ENCODE results near the gene PSMD6.

PSMD6 gene

DNA sequence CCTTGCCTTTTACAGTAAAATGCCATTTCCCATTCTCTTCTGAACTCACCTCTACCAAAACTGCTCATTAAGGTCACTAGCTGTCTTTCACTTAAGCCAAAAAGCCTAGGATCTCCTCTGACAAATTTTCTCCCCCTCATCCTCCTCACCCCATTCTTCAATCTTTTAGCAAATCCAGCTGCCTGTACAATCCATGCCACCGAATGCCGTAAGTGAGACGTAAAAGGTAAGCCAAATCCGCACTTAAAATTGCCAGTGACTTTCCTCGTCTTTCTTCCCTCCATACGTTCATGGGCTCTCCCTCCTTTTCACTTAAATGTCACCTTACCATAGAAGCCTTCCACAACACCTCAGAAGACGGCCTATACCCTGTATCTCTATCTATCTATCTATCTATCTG lies 13.8 kb downstream of the PSMD6 start:
- DNase-seq (ENCODE audit: low read depth, low spot score): no peak

DNA sequence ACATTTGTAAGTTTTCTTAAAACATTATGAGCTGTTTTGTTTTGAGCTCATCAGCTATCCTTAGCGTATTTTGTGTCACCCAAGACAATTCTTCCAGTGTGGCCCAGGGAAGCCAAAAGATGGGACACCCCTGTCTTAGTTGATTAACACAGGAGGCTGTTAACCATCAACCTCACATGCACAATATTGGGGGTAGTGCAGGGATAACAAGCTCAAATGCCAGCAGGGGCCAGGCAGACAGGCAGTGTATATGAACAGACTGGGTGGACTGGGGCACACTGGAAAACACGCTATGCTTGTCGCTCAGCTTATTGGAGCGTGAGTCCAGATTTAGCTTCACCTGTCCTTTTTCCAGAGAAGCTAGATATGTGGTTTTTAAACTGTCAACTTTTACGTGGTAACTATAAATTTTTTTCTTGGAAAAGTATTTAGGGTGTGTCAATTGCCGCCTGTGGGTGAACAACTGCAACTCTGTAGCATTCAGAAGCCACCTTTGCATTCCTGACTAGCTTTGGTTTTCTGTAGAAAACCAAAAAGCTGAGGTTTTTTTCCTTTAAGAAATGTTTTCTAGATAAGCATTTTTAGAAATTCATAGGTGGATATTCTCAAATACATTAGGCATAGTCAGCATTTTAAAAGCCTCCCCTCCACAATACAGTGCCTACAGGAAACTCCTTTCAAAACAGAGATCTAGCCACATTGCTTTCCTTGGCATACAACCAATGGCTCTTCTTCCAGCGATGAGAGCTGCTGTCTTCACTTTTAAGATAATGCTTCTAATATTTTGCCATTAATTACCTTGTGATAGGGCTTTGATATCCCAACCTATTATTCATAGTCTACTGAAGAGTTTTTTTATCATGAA lies 14.6 kb downstream of the PSMD6 start:
- DNase-seq (ENCODE audit: low read depth, low spot score): no peak

DNA sequence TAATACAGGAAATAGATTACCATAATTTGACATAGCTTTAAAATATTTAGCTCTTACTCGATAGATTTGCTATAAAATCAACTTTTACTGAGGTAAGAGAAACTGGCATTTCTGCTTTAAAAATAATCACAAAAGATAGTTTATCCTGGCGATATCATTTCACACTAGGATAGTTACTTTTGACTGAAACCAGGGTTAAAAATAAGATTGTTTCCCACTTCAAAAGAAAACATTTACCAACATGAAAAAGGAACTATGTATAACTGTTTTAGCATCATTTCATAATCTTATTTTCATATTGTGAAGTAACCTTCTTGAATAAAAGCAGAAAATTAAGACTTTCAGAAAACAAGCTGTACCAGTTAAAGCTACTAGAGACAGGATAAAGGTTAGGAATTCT lies 15.3 kb downstream of the PSMD6 start:
- DNase-seq (ENCODE audit: low read depth, low spot score): no peak

DNA sequence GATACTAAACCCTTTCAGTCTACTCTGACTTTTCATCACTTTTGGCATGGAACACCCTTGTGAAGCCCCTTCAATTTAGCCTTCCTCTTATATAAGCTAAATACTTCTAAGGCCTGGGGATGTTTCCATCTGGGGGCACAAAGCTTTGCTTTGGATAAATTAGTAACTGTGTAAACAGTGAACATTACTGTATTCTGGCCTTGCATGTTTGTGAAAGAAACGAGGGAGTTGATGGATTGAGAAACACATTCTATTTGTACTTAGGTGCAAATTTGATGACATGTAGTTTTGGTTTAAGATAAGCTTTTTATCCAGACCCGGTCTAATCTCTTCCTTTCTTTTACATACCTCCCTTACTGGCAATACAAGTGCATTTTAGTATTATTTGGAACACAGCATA lies 19.7 kb downstream of the PSMD6 start:
- no peak for DNase-seq (ENCODE audit: low read depth, low spot score)

DNA sequence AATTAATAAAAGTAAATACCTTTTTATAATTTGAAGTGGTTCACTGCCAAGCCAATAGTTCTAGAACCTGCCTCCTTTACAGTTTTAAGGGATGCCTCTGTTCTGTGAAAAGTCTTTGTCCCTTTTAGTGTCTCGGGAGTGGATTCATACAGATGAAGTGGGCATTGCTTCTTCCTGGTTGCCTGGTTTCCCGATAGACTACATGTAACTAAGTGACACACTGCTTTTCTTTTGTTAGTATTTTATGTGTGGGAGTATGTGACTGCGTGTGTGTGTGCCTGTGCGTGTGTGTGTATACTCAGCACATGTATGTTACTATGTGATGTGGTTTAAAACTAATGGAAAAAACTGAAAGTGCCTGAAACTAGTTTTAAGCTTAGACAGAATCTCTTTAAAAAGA lies 21.1 kb downstream of the PSMD6 start:
- no peak for DNase-seq (ENCODE audit: low read depth, low spot score)

DNA sequence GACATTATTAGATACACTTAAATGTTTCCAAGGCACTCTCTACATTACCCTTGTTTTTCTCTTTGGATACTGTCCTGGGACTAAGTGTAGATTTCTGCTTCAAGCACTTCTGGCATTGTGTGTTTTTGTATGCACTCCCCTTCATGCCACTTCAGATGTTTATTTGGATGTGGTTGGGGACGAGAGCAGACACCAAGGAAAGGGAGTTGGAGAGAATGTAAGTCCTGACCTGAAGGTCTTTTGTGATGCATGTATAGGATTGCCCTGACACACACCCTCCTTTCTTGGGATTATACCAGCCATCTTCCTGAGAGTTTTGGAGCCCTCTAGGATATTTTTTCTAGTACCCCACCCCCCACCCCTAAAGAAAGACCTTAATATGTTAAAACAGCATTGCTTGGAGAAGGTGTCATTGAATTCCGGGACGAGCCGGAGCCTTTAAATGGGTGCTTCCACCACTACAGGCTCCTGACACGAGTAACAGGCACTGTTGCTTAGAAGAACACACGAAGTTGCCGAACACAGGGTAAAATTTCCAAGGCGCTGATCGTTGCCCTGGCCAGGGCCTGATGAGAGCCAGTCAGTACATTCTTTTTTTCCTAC lies 22.7 kb downstream of the PSMD6 start:
- DNase-seq (ENCODE audit: low read depth, low spot score): no peak

DNA sequence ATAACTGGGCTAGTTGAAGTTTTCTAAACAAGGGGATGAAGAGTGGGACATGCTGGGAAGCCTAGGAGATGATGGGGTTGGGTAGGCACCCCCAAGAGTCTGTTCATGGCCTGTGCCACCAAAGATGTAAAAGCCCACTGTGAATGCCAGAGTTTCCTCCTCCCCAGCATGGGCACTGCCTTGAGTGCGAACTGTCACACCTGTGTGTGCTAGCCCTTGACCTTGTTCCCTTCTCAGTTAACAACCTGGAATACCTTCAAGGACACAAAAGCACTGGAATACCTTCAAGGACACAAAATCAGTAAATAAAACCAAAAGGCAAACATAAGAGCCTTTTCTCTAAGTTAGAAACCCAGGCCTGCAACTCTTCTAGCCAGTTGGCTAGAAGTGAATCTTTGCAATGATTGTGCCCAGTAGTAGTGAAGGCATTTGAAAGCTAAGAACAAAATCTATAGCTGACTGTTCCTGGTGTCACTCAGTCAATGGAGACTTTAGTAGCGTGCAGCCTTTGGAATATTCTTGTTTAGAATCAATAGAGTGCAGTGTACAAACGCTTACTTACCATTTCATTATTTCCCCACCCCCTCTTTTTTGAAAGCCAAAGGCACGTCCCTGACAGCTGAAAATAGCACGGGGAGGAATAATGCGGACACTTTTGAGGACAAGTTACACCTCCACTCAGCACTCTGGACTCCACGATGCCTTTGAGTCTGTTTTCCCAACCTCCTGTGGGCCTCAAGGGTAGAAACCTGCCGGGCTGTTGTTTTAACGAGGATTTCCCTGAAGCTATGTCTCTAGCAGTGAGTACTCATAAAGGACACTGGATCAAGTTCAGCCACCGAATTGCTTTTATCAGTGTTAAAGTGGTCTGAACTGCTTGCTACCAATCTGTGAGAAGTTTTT lies 24.2 kb downstream of the PSMD6 start:
- no peak for DNase-seq (ENCODE audit: low read depth, low spot score)

DNA sequence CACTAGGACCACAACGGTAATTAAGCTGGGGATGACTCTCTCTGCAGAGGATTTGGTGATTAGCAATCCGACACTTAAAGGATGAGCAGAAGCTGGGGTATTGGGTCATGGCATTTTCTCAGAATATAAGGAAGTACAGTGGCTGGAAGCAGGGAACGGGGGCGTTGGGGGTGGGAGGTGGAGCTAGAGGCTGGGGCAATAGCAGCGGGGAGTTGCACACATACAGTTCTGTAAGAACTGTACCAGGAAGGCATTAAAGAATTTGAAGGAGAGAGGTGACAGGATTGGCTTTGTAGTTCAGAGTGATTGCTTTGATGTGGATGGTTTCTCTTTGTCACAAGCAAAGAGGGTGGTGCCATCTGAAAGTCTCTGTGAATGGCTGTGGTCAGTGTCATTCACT lies 28.2 kb downstream of the PSMD6 start:
- DNase-seq (ENCODE audit: low read depth, low spot score): no peak

DNA sequence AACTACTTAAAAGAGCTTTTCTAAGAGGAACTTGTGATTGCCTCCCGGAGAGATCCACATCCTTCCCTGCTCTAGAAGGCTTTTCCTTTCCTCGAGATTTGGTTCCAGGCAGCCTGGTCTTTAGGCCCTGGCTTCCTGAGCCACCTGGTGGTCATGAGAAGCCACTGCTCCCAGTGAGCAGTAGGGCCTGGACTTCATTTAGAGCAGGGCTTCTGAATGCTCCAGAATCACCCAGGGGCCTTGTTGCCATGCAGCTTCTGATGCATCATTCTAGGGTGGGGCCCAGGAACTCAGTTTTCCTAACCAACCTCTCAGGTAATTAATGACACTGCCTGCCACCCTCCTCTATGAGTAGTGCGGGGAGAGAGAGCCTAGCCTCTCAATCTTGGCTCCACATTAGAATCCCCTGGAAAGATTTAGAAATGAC lies 29.6 kb downstream of the PSMD6 start:
- DNase-seq (ENCODE audit: low read depth, low spot score): peak; percentile 63

DNA sequence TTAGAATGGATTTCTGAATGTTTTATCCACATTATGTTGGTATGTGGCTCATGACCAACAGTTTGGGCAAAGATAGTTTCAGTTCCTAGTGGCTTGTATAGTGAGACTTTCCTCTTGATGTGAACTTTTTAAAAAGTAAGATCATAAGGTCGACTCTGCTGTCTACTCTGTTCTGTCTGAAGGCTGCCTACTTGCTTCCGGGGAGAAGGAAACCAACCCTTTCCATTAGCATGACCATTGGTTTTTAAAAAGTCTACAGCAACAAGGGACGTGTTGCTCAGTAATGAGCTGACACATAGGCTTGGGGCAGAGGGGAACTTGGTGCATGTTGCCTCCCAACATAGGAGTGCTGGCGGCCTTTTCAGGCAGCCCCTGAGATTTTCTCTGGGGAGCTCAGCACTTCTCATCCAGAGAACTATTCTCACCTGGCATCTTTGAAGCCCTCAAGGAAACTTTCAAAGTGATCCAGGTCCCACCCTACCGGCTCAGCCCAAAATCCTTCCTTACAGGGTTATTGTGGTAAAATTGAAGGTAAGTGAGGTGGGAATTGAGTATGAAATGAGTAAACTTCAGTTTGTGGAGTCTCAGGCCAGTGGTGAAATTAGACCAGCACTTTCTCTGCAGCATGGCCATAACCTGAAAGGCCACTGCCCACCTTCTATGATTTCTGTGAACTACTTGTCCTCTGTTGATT lies 30.6 kb downstream of the PSMD6 start:
- no peak for DNase-seq (ENCODE audit: low read depth, low spot score)

DNA sequence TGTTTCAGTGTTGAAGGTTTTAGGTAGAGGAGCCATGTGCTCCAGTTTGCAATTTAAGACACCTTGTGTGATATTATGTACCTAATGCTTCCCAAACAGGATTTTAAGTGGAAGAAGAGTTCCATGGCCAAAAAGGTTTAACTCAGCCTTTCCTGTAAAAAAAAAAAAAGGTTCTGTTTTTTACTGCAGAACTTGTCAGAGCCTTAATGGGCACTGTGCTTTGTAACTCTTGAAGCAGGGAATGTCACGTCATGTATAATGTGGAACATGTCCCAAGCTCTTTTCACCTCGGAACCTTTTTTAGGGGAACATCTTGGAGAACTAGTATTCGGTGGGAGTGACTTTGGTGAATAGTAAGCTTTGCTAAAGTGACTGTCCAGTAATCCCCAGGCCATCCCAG lies 31.6 kb downstream of the PSMD6 start:
- no peak for DNase-seq (ENCODE audit: low read depth, low spot score)

DNA sequence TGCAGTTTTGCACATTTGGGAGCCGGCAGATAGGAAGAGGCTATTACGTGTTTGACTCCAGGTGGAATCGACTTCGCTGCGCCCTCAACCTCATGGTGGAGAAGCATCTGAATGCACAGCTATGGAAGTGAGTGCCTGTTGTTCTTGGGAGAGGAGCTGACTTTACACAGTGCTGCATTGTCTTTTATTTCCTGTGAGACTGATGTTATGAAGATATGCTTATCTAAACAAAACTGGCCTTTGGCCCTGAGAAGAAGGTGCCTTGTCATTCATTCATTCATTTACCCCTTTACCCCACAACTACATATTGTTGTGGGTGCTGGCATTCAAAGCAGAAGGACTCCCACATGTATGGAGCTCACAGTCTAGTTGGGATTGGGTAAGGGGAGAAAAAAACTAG lies 32.6 kb downstream of the PSMD6 start:
- DNase-seq (ENCODE audit: low read depth, low spot score): no peak

DNA sequence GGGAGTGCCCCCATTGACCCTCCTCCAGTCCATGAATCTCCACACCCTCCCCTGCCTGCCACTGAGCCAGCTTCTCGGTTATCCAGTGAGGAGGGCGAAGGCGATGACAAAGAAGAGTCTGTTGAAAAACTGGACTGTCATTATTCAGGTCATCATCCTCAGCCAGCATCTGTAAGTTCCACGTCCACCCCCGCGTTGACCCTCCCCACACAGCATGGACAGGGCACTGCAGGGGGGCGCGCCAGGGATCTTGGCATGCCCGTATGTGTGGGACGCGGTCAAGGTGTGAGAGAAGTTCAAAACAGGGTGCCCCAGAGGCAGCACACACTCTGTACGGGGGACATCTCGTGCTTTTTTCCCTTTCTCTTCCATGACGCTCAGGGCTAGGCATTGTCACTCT lies 33.1 kb downstream of the PSMD6 start:
- DNase-seq (ENCODE audit: low read depth, low spot score): no peak

DNA sequence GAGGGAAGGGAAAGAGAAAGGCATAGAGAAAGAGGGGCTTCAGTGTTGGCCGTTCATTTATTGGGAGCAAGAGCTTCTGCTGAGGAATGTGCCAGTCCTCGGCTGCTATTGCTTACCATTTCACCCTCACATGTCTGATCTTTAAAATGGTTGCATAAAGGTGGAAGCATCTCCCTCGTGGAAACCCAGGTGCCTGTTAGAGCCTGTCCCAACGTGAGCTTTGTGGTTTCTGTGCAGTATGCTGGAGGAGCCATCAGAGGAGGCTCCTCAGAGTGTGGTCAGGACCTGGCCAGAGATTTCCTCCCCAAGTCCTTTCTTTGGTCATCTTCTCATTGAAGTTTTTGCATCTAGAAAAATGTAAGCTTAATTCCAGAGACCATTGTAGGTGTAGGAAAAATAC lies 34.4 kb downstream of the PSMD6 start:
- DNase-seq (ENCODE audit: low read depth, low spot score): no peak

DNA sequence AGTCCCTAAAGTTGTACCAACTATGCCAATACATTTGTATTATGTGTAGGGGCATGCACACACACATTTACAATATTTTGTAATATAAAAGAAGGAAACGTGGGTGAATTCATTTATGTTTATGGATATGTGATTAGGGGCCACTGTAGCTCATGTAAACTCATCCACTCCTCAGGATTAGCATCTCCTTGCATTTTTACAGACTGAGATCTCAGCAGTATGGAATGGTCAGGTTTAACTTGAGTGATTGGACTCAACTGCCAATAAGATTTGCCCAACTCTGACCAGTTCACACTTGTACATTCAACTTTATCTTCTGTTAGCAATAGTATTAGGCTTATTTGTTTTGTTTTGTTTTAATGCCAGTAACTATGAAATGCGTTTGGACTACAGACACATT lies 36.5 kb downstream of the PSMD6 start:
- DNase-seq (ENCODE audit: low read depth, low spot score): no peak

DNA sequence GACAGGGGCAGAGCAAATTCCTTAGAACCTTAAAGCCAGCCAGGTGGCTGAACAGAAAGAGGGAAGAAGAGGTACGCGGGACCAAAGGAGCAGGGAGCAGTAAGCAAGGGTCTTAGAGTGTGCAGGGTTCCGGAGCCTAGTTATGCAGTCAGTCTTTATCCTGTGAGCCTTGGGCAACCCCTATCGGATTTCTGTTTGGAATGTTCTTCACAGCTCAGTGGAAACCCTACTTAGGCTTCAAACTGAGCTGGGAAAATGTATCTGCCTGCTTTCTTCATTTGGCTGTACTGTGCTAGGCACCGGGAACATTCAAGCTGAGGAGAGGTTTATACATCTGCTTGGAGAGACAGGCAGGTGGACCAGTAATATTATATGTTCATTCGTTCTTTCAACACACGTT lies 37.1 kb downstream of the PSMD6 start:
- no peak for DNase-seq (ENCODE audit: low read depth, low spot score)

DNA sequence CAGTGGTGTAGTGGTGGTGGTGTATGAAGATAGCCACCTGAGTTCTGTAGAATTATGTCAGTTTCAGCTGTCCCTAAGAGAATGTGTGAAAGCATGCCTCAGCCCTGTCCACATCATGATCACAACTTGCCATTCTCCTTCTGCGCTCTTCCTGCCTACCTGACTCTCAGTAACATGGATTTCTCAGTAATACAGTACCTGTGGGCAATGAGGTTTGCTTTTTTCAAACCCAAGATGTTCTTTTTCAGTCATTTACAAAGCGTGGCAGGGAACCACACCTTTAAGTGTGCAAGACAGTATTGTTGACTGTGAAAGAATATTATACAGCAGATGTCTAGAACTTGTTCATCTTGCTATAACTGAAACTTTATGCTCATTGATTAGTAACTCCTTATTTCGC lies 38.9 kb downstream of the PSMD6 start:
- no peak for DNase-seq (ENCODE audit: low read depth, low spot score)

DNA sequence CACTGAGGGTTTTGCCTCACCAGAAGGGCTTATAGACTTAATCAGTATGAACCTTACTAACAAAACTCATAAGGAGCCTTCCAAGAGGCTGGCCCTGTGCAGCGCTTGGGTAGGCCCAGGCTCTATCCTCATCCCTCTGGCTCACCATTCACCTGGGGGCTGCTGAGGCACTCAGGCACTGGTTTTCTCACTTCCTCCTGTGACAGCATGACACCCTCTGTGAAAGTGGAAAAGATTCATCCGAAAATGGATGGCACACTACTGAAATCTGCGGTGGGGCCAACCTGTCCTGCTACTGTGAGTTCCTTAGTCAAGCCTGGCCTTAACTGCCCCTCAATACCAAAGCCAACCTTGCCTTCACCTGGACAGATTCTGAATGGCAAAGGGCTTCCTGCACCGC lies 41.3 kb downstream of the PSMD6 start:
- DNase-seq (ENCODE audit: low read depth, low spot score): no peak

DNA sequence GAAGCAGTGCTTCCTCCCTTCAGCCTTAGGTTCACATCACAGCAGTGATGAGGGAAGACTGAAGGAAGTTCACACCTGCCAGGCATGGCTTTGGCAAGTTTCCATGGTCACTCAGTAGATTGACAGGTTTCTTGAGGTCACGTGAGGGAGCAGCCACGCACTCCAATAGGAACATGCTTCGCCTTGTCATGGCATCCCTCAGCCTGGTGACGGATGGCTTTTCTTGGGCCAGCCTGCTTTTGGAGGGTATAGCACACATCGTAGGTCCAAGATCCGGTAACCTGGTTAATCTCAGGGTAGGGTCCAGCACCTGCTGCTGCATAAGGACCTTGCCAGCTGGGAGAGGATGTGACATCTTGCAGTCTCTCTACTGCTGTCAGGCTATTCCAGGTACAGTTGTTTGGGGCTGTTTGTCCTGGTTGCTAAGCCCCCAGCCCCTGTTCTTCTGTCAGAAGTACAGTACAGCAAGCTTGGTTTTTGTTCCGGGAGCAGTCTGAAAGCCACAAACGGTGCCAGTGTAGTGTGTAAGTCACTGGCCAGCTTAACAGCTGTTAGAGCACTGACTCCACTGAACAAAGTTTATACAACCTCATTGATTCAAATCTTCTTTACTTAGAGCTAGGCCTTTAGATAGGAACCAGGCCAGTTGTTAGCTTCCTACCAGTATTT lies 42.3 kb downstream of the PSMD6 start:
- DNase-seq (ENCODE audit: low read depth, low spot score): no peak

DNA sequence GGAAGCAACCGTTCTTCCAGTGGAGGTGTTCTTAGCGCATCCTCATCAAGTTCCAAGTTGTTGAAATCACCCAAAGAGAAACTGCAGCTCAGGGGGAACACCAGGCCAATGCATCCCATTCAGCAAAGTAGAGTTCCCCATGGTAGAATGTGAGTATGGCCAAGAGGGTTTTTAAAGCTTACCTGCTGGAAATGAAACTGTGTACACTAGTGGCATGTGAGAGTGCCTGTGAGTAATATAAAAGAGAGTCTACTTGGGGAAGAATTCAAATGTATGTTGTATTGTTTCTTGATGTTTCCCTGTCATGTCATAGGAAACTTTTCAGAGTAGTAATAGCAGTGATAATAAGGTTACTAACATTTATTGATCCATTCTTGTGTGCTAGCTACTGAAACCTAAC lies 43.3 kb downstream of the PSMD6 start:
- no peak for DNase-seq (ENCODE audit: low read depth, low spot score)

All from iPS DF 19.7 (cell line).